Osteocyte (in vitro differentiated cells): Measurements from ENCODE around the gene PLAAT3. TPM values are rescaled to one million over a fixed set of nuclear protein-coding genes. Genes with fewer than 3 reads are reported as not detected.
A peak's percentile ranks its signal among the peaks of the same experiment; 100 is the strongest.
"Not testable (repeated sequence)": the region's sequence is repeated elsewhere in the genome, so short reads cannot be mapped to it uniquely, and the experiment has no call there.

Experiments used
- DNase-seq: peaks from one replicate; pipeline ENCODE4 v3.0.0; 2021; ENCODE audit warnings: mixed read lengths; ENCODE audit not compliant: unreplicated experiment; ENCODE audit errors: extremely low spot score
- H3K27ac Mint-ChIP-seq: one replicate; pipeline ENCODE4 v1.8.0; 2021; ENCODE audit warnings: mild to moderate bottlenecking, mixed read lengths; ENCODE audit not compliant: unreplicated experiment
- H3K27me3 Mint-ChIP-seq: one replicate; pipeline ENCODE4 v1.8.0; 2021; ENCODE audit warnings: mixed read lengths; ENCODE audit not compliant: unreplicated experiment
- H3K36me3 Mint-ChIP-seq: one replicate; pipeline ENCODE4 v1.8.0; 2021; ENCODE audit warnings: mixed read lengths; ENCODE audit not compliant: unreplicated experiment
- H3K4me1 Mint-ChIP-seq: one replicate; pipeline ENCODE4 v1.8.0; 2021; ENCODE audit warnings: mixed read lengths; ENCODE audit not compliant: unreplicated experiment
- H3K4me3 Mint-ChIP-seq: one replicate; pipeline ENCODE4 v1.8.0; 2021; ENCODE audit warnings: mild to moderate bottlenecking, moderate library complexity, mixed read lengths; ENCODE audit not compliant: unreplicated experiment
- H3K9me3 Mint-ChIP-seq: one replicate; pipeline ENCODE4 v1.8.0; 2021; ENCODE audit warnings: mixed read lengths; ENCODE audit not compliant: unreplicated experiment
- total RNA-seq: library from RNA; stranded (reverse); gene quantifications from 2 replicates; pipeline ENCODE4 v1.2.1, GENCODE V29; 2021
- TF ChIP-seq, protein P1 (sequence below): fragments of 200-600 bp; sonication (generic); IDR thresholded peaks from 2 replicates; pipeline ENCODE4 v1.5.0; 2021; ENCODE audit warnings: antibody characterized with exemption, mild to moderate bottlenecking, moderate library complexity

Gene PLAAT3
- total RNA-seq, 1 donor from 2014 or later, result 20.0 TPM

- TF ChIP-seq, protein P1, sequence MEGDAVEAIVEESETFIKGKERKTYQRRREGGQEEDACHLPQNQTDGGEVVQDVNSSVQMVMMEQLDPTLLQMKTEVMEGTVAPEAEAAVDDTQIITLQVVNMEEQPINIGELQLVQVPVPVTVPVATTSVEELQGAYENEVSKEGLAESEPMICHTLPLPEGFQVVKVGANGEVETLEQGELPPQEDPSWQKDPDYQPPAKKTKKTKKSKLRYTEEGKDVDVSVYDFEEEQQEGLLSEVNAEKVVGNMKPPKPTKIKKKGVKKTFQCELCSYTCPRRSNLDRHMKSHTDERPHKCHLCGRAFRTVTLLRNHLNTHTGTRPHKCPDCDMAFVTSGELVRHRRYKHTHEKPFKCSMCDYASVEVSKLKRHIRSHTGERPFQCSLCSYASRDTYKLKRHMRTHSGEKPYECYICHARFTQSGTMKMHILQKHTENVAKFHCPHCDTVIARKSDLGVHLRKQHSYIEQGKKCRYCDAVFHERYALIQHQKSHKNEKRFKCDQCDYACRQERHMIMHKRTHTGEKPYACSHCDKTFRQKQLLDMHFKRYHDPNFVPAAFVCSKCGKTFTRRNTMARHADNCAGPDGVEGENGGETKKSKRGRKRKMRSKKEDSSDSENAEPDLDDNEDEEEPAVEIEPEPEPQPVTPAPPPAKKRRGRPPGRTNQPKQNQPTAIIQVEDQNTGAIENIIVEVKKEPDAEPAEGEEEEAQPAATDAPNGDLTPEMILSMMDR, result no peak
- no peaks in the 10 kb centered on the region for H3K36me3 Mint-ChIP-seq
- peaks cover 29% of the 10 kb centered on the region for H3K27me3 Mint-ChIP-seq
- DNase-seq, result no peak
- no peak overlapping the region for H3K27ac Mint-ChIP-seq
- H3K9me3 Mint-ChIP-seq, result no peaks in the 10 kb centered on the region
- H3K4me1 Mint-ChIP-seq, result no peaks in the 10 kb centered on the region
- H3K4me3 Mint-ChIP-seq, result no peak overlapping the region
Observed at GRCh38 chr11:63552921-63553320, 61.3 kb downstream of the PLAAT3 start.

DNA sequence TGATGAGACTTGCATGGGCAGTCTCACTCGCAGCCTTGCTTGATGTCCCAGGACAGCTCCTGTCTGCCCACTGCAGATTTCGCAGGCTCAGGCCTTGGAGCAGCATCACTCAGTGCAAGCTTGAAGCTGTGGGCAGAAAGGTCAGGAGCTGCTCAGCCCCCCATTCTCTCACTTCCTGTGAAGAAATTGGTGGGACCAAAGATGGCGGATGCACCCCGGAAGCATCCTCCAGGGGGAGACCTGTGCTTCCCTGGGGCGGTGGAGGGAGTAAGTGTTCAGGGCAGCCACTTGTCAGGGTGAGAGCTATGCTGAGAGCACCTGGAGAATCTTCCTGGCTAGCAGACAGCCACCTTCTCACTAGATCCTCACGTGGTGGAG, 62.4 kb downstream of the PLAAT3 start:
- H3K4me1 Mint-ChIP-seq, result no peaks in the 10 kb centered on the region
- H3K36me3 Mint-ChIP-seq, result no peaks in the 10 kb centered on the region

GRCh38 chr11:63551091-63551888, 62.9 kb downstream of the PLAAT3 start:
- TF ChIP-seq, protein P1, result no peak
- no peaks in the 10 kb centered on the region for H3K4me1 Mint-ChIP-seq
- H3K27me3 Mint-ChIP-seq, result peaks cover 29% of the 10 kb centered on the region
- DNase-seq, result no peak
- H3K27ac Mint-ChIP-seq, result no peak overlapping the region
- no peaks in the 10 kb centered on the region for H3K9me3 Mint-ChIP-seq
- no peak overlapping the region for H3K4me3 Mint-ChIP-seq
- no peaks in the 10 kb centered on the region for H3K36me3 Mint-ChIP-seq

More for the DNA sequence above, 62.4 kb downstream of the PLAAT3 start:
- Mint-ChIP-seq H3K27ac (no peak overlapping the region), H3K27me3 (peaks cover 32% of the 10 kb centered on the region), H3K4me3 (no peak overlapping the region), H3K9me3 (no peaks in the 10 kb centered on the region)
- DNase-seq, result no peak
- TF ChIP-seq, protein P1, result no peak

GRCh38 chr11:63550156-63550700, 64.0 kb downstream of the PLAAT3 start:
- H3K27me3 Mint-ChIP-seq, result peaks cover 19% of the 10 kb centered on the region
- not testable (repeated sequence) for H3K27ac Mint-ChIP-seq, H3K9me3 Mint-ChIP-seq, H3K36me3 Mint-ChIP-seq, DNase-seq, H3K4me3 Mint-ChIP-seq, H3K4me1 Mint-ChIP-seq

GRCh38 chr11:63549411-63549810, 64.8 kb downstream of the PLAAT3 start:
- Mint-ChIP-seq H3K4me1 (no peaks in the 10 kb centered on the region), H3K27ac (no peak overlapping the region), H3K4me3 (no peak overlapping the region), H3K27me3 (peaks cover 17% of the 10 kb centered on the region), H3K9me3 (no peaks in the 10 kb centered on the region), H3K36me3 (no peaks in the 10 kb centered on the region)
- TF ChIP-seq, protein P1, result no peak
- DNase-seq, result peak; percentile 46
